Bronchial epithelial cell (primary cell): ENCODE data around the gene MGAT4B. TPM values are rescaled to one million over a fixed set of nuclear protein-coding genes. Genes with fewer than 3 reads are reported as not detected.
"Not testable (repeated sequence)": the region's sequence is repeated elsewhere in the genome, so short reads cannot be mapped to it uniquely, and the experiment has no call there.

Experiments used
- DNase-seq: peaks from one replicate; pipeline ENCODE4 v3.0.0-alpha.2; 2010; ENCODE audit warnings: low read depth
- FAIRE-seq: peaks from 2 replicates; lab custom pipeline; 2011; peaks lifted over from hg19 to GRCh38; lab: Jason Lieb, UNC
- H3K27me3 ChIP-seq: 2 replicates; pipeline ENCODE4 v1.5.1; 2011; ENCODE audit warnings: low read length; ENCODE audit not compliant: control insufficient read depth, insufficient read depth
- H3K36me3 ChIP-seq: 2 replicates; pipeline ENCODE4 v1.5.1; 2011; ENCODE audit warnings: low read length; ENCODE audit not compliant: control insufficient read depth, insufficient read depth
- H3K4me3 ChIP-seq: 2 replicates; pipeline ENCODE4 v1.5.1; 2011; ENCODE audit warnings: mild to moderate bottlenecking, low read depth, low read length, control low read depth
- CTCF ChIP-seq: IDR thresholded peaks from 2 replicates; pipeline ENCODE4 v1.5.1; 2011; ENCODE audit warnings: mild to moderate bottlenecking, moderate library complexity, low read length, control low read depth, inconsistent platforms; ENCODE audit not compliant: insufficient read depth, severe bottlenecking
- total RNA-seq: library from RNA; depleted of rRNA; stranded (reverse); fragments of >200 nt; gene quantifications from 2 replicates; pipeline ENCODE4 v1.2.1, GENCODE V29; 2014

MGAT4B gene
- total RNA-seq, 1 donor from 2014 or later, result 151 TPM

GRCh38 chr5:179840321-179840720 lies 33.7 kb upstream of the MGAT4B start:
- no peaks in the 10 kb centered on the region for H3K27me3 ChIP-seq
- FAIRE-seq, result no peak
- peaks cover 16% of the 10 kb centered on the region for H3K36me3 ChIP-seq
- no peak for DNase-seq
- TF ChIP-seq CTCF, result no peak
- H3K4me3 ChIP-seq, result no peak overlapping the region

GRCh38 chr5:179839328-179840256 lies 32.9 kb upstream of the MGAT4B start:
- Histone ChIP-seq H3K27me3 (no peaks in the 10 kb centered on the region), H3K36me3 (peaks cover 16% of the 10 kb centered on the region), H3K4me3 (no peak overlapping the region)
- no peak for TF ChIP-seq CTCF
- no peak for FAIRE-seq
- DNase-seq, result no peak

GRCh38 chr5:179837076-179838011 lies 30.7 kb upstream of the MGAT4B start:
- H3K27me3 ChIP-seq, result no peaks in the 10 kb centered on the region
- DNase-seq, result no peak
- TF ChIP-seq CTCF, result no peak
- peaks cover 35% of the 10 kb centered on the region for H3K36me3 ChIP-seq
- FAIRE-seq, result no peak
- H3K4me3 ChIP-seq, result no peak overlapping the region

- no peak for TF ChIP-seq CTCF
- H3K4me3 ChIP-seq, result no peak overlapping the region
- H3K27me3 ChIP-seq, result no peaks in the 10 kb centered on the region
- DNase-seq (no peak), FAIRE-seq (no peak)
- peaks cover 38% of the 10 kb centered on the region for H3K36me3 ChIP-seq
Measured at GRCh38 chr5:179836225-179837019, 29.8 kb upstream of the MGAT4B start.

GRCh38 chr5:179834871-179835270 lies 28.2 kb upstream of the MGAT4B start:
- DNase-seq, H3K4me3 ChIP-seq, FAIRE-seq, H3K27me3 ChIP-seq: not testable (repeated sequence)
- peaks cover 43% of the 10 kb centered on the region for H3K36me3 ChIP-seq
